ENCODE measurements around the gene ITGA8.
"Not testable (repeated sequence)": the region's sequence is repeated elsewhere in the genome, so short reads cannot be mapped to it uniquely, and the experiment has no call there.

Gene ITGA8

DNA sequence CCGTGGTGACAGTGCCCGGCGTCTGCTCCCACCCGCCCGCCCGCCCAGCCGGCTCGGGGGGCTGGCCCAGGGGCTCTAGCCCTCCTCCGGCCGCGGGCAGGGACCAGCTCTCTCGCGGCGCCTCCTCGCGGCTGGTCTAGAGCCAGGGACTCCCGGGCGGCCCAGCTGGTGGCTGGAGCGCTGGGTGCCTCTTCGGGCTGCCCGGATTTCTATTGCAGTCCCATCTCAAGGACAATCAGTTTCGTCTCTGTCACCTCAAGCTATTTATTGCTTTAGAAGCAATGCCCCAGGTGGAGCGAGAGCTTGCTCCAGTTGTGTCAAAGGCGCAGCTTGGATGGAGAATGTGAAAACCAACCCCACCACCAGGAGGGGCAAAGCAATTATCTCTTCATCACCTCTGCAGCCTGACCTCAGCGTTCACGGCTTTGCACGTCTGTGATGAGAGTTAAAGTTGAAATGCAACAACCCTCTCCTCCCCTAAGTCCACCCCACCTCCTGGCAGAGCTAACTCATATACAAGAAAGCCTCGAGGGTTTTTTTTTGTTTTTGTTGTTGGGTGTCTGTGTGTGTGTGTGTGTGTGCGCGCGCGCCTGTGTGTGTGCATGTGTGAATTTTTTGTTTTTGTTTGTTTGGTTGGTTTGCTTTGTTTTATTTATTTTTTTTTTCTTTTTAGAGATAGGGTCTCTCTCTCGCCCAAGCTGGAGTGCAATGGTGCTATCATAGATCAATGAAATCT lies at the start of gene ITGA8:
TSS of gene ITGA8 (minus strand) at position 24 of the 736 bp plus-strand sequence. CDS start 151 bp downstream, outside the sequence.
- DNase-seq = peak; percentile 3

DNA sequence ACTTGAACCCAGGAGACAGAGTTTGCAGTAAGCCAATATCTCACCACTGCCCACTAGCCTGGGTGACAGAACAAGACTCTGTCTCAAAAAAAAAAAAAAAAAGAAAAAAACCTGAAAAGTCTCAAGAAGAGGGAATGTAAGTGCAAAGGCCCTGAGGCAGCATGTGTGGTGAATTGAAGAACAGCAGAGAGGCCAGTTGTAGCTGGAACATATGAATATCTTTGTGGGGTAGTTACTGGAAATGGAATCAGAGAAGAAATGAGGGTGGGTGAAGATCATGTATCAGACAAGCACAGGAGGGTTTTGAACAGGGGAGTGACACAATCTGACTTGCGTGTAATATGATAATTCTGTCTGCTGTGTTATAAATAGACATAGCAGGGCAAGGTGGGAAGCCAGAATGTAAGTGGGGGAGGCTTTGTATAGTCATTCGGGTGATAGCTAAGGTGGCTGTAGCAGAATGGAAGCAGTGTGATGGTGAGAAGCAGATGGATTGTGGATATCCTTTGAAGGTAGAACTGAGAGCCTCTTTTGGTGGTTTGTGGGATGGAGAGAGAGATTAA lies 45.3 kb upstream of the ITGA8 start:
- no peak for DNase-seq

DNA sequence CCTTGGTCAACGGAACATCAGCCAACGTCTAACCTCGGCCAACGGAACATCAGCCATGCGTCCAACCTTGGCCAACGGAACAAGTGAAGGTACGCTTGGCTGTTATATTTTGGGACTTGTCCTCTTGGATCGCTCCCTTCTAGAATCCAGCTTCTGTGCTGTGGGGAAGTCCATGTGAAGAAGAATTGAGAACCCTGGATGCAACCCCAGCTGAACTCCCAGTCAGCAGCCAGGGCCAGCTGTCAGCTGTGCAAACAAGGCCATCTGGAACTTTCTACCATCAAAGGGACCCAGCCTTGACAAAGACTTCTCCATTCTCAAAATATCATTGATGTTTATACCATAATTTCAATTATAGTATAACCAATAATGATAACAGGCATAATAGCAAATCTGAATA lies 43.3 kb upstream of the ITGA8 start:
- DNase-seq = no peak

DNA sequence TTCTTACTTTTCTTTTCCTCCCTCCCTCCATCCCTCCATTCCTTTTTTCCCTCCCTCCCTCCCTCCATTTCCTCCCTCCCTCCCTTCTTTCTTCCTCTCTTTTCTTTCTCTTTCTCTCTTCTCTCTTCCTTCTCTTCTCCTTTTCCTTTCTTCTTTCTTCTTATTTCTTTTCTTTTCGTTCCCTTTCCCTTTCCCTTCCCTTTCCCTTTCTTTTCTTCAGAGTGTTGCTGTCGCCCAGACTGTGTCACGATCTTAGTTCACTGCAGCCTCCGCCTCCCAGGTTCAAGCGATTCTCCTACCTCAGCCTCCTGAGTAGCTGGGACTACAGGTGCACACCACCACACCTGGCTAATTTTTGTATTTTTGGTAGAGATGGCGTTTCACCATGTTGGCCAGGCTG lies 42.5 kb upstream of the ITGA8 start:
- DNase-seq = not testable (repeated sequence)

DNA sequence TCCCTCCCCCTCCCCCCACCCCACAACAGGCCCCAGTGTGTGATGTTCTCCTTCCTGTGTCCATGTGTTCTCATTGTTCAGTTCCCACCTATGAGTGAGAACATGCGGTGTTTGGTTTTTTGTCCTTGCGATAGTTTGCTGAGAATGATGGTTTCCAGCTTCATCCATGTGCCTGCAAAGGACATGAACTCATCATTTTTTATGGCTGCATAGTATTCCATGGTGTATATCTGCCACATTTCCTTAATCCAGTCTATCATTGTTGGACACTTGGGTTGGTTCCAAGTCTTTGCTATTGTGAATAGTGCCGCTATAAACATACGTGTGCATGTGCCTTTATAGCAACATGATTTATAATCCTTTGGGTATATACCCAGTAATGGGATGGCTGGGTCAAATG lies 41.5 kb upstream of the ITGA8 start:
- DNase-seq = not testable (repeated sequence)

DNA sequence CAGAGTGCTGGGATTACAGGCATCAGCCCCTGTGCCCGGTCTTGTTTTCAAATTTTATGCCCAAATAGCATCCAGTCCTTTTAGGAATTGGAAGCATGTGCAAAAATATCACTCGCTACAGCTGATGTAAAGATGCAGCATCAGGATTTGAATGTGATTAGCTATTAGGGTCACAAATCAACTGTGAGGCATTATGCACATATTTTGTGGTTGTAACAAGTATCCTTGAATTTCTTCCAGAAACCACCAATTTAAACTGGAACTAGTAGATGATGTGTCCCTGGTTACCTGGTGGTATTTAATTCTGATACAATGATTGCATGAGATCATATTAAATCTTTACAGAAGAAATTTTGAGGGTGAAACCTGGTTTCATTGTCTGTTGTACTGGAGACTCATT lies 41.0 kb upstream of the ITGA8 start:
- no peak for DNase-seq

DNA sequence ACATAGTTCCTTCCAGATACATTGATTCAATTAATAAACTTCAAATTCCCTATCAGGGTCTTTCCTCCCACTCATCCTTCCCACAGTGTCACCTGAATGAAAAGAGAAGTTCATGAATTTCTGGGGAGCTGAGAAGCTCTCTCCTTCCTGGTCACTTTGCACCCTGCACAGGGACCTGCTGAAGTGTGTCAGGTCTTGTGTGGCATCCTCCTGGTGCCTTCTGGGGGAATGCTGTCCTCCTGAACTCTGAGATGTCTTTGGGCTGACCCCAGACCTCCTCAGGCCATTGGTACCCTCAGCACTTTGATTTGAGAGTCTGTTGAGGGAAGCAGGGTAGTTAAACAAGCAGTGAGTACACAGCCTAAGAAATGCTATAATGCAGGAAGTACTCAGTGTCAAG lies 39.5 kb upstream of the ITGA8 start:
- no peak for DNase-seq

DNA sequence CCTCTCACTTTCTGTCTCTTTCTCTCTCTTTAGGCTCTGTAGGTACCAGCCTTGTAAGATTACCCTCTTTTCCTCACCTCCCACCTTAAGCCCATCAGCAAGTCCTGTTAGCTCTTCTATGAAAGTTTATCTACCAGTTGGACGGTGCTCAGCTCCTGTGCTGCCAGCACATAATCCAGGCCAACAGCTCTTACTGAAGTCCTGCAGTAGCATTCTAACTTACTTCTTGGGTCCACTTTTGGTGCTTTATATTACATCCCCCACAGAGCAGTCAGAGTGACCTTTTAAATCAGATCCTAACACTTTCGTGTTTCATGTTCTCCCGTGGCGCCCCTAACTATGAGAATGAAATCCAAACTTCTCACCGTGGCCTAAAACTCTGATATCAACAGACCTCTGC lies 38.9 kb upstream of the ITGA8 start:
- DNase-seq = no peak

DNA sequence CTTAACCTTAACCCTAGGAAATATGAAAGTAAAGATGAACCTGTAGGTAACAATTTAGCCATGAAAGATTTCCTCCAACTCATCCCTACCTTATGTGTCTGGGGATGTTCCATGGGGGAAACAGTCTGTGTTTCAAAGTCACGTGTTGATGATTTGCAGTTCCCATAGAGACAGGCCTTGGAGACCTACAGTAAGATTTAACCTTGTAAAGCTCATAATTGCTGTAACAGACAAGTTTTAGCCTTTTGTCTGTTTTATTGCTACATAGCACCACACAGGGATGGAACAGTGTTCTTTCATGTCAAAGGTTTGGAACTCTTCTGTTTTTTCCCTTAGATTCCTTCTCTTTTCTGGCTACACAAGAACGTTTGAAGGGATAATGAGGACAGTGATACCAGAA lies 35.2 kb upstream of the ITGA8 start:
- DNase-seq = no peak

DNA sequence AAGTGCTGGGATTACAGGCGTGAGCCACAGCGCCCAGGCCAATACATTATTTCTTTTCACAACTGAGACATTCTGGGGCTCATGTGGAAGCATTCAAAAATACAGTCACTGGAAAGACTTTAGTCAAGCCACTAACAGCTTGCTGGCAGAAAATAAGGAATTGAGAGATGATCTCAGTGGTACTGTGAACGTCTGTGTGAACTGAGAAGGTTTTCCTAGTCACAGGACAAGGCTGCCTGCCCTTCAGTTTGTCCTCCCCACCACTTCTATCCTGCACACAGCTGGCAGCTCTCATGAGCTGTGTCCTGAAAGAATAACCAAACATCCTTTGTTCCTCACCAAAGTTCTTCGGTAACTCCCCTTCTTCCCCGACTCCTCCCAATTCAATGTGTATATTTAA lies 31.3 kb upstream of the ITGA8 start:
- no peak for DNase-seq

DNA sequence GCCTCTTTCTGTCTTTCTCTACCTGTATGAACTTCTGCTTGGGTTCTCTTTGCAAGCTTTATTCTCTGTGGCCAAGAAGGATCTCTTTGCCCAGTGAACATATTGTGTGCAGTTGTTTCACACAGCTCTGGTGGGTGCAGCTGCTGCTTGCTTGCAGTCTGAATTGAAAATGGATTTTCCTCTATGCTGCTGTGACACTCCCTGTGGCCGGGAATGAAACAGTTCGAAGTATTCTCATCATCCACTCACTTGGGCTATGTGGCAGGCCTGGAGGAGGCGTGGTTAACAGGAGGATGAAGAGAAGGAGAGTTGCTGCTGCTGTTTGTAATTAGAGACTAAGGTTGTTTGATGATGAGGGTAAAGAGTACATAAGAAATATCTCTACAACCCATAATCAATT lies 28.4 kb upstream of the ITGA8 start:
- DNase-seq = no peak

DNA sequence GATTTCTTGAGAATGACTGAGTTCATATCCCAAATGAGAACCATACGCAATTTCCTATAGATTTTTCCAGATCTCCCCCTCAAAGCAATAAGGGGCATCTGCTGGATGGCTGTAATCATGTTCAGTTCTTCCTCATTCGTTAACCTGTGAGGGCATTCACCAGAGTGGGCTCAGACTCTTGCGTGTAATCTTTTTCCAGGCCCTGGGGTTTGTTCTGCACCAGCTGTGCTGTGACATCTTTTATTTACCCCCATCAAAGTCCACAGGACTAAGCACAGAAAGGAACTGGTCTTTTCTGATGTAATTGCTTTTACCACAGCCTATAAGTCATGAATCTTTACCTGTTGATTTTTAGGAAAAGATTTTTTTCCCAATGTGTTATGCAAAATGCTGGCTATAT lies 27.9 kb upstream of the ITGA8 start:
- DNase-seq = no peak

DNA sequence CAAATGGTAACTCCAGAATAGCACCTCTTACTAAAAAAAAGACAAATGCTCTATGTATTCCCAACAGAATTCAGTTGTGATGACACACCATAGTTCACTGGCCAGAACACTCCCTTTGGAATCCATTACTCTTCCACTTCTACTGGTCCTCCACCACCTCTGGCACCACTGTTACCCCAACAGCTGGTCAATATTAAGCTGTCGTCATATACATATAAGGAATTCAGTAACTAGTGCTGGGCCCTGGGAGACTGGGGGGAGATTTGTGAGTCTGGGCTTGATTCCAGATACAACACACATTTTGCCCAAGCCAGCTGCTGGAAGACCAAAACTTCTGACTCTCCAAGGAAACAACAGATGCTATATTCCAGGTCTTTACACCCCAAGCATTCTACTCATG lies 26.0 kb upstream of the ITGA8 start:
- DNase-seq = no peak

DNA sequence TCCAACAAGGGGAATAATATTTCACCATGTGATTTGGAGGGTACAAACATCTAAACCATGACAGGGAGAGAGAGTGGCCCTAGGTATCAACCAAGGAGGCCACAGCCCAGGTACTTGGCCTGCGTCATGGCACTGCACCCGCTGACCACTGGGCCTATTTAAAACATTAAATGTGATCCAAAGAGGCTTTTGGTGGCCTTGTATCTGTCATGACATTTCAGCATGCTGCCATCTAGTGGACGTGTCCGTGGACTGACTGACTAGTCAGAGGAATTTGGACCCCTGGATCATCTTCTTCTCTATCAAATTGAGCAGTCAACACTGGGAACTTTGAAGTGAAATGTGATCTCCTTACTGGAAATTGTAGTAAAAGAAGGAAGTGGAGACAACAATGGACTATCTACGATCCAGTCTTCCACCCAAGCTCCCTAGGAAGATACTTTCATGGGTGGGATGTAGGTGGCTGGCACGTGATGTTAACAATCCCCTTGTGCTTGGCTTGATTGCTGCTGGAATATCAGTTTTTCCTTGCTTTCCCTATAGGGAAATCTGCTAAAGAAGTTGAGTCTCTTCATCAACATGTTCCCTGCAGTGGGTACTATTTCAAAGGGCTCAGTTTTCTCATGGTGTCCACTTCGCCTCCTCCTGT lies 24.6 kb upstream of the ITGA8 start:
- peak in 1 of 2 experiments; percentile 0 for DNase-seq

DNA sequence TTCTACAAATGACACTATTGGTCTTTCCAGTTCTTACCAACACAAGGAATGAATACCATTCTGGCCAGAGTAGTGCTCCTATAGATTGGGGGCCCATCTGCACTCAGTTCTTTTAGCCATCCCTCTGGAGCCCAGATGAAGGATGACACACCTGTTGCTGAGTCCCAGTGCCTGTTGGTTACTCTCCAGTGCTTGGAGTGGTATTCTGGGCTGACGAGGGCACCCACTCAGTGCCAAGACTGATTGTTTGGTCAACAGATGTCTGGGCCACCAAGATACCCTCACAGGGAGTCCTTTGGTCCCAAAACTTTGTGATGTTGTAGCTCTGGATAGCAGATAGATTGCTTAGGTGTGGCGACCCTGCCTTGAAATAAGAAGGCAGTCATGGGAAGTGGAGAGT lies 23.7 kb upstream of the ITGA8 start:
- DNase-seq = no peak

DNA sequence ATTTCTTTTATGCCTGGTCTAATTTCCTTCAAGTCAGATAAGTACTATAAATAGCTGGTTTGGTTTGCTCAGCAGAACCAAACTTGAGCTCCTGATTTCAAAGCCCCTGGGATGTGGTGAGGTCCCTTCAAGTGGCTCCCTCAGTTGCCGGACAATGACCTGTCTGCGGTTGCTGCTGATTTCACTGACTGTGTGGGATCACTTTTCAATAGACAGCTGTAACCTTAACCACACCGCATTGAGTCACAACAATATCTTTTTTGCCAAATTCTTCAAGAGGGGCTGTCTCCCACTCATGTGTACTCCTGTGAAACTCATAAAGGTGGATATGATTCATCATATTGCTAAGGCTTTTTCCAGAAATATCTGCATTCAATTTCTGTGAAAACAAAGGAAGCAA lies 23.1 kb upstream of the ITGA8 start:
- DNase-seq = no peak

DNA sequence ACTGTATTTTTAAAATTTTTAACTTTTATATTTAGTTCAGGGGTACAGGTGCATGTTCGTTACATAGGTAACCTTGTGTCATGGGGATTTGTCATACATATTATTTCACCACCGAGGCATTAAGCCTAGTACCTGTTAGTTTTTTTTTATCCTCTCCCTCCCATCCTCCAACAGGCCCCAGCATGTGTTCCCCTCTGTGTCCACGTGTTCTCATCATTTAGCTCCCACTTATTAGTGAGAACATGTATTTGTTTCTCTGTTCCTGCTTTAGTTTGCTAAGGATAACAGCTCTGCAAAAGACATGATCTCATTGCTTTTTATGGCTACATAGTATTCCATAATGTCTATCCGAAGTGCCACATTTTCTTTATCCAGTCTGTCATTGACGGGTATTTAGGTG lies 22.4 kb upstream of the ITGA8 start:
- no peak for DNase-seq

DNA sequence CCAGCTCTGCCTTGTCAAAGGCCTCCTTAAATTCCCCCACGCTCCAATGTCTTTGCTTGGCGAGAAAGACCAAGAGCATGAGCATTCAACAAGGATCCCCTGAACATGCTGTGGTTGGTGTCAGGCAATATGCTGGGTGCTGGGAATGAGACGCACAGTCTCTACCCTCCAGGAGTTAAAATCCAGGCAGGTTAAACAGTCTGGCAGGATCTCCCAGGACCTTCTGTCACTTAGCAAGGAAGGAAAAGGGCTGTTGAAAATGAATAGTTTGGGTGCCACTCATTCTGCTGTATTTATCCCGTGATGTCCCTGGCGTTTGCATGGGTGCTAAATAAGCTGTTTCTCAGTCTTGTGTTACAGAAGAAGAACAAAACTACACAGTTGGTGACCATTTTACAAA lies 21.9 kb upstream of the ITGA8 start:
- DNase-seq = no peak

DNA sequence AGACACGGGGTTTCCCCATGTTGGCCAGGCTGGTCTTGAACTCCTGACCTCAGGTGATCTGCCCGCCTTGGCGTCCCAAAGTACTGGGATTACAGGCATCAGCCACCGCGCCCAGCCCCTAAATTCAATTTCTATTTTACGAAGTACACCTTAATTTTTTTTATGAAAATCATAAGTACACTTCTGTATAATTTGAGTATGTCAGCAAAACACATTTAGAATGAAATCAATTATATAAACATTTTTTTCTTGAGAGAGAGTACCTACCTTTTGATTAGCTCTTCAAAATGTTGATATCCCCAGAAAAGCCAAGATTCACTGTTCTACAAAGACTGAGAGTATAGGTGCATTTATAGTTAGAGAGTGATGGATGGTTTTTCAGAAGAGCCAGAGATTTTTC lies 20.5 kb upstream of the ITGA8 start:
- DNase-seq = no peak

DNA sequence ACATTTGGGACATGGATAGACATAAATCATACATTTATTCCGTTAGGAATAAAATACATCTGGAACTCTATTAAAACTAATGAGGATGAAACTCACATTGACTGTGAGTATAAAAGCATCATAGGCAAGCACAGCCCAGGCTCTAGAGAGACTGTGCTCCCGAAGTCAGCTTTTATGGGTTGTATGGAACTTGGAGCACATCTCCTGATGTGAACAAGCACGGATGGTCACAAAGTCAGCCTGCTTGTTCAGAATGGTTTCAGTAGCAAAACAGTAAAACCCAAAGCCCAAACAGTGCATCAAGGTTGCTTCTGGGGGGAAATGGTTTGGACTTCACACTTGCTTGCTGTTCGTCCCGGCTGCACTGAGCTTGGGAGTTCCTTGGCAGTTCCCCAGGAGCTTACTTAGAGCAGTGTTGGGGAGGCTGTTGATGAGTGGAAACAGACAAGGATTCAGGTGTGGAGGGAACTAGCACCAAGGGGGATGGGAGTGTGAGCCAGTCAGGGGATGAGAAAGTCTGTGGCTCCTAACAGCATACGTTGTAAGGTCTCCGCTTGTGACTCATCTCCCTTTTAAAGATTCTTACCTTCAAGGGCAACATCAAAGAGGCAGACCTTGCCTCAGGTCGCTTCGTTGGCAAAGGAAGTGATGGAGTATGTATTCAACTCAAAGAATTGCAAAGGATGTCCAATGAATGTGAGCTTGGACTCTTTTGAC lies 19.7 kb upstream of the ITGA8 start:
- no peak for DNase-seq

DNA sequence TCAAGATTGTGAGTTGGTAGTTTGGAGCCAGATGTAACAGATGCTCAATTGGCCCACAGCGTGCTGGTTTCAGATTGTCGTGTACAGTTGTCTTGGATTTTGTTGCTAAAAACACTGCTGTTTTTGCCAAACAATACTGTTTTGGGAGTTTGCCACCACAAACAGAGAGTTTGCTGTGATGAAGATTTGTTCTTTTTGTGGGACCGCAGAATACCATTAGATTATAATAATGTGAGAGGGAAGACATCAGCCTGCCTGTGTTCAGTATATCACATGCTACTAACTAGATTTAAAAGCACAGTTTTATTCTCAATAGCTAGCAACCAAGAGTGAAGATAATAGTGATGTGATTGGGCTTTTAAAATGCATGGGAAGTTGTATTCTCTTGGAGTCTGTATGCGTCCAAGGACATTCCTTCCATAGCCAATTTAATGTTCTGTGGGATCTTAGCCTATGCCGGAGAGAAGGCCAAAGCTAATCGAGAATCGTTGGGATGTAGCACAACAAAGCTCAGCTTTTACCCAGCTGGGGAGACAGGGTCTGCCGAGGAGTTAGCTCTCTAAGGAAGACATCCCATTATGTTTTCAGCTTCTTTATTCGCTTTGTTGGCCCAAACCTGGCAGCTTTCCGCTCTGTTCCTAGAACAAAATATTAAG lies 18.7 kb upstream of the ITGA8 start:
- no peak for DNase-seq

DNA sequence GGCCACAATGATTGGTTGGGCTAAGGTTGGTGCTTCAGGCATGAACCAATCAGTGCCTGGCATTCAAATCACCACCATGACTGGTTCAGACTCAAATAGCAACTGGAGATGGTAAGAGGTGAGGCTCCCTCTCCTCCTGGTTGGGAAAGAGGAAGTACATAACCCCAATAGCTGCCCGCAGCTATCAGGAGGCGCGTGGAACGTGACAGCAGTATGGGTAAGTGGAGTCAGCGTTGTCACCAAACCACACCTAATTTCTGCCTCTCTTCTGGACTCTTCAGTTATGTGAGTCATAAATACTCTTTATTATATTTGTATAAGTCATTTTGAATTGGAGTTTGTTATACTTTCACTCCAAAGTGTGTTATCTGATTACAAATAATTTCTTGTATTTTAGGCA lies 17.9 kb upstream of the ITGA8 start:
- no peak for DNase-seq

DNA sequence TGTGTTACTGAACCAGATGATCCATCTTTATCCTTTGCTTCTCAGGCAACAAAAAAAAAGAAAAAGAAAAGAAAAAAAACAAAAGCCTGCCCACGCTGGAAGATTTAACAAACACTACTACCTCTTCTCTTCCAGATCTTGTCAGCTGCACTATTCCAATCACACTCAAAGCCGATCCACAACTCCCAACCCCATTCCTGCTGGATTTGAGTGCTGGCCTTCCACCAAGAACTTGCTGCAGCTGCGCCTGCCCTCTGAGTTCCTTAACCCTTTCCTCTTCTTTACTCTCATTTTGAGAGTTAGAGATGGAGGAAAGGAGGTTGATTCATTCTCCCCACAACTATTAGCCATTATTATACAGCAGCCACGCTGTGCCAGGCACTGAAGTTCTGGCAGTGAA lies 16.0 kb upstream of the ITGA8 start:
- DNase-seq = no peak
